ENCODE results near the gene ANKDD1A. TPM values are rescaled to one million over a fixed set of nuclear protein-coding genes. Genes with fewer than 3 reads are reported as not detected.

ANKDD1A gene
- total and polyA plus RNA-seq, 2 experiments from 2014 or later, result 6.7 to 9.3 TPM

- no peak for TF ChIP-seq REST (IDR thresholded peaks at IDR 0.05; ENCODE audit: unreplicated experiment)
Measured at GRCh38 chr15:64990168-64990470, 78.4 kb downstream of the ANKDD1A start (continued).

GRCh38 chr15:64991536-64992135, 79.9 kb downstream of the ANKDD1A start:
- Mint-ChIP-seq H3K36me3 (ENCODE audit: low read depth) (no peaks in the 10 kb centered on the region; the same call in 2 of the 3 replicates), H3K4me1 (peaks cover 8% of the 10 kb centered on the region), H3K27me3 (ENCODE audit: insufficient read depth, low read depth, poor library complexity) (no peaks in the 10 kb centered on the region), H3K4me3 (no peak overlapping the region), H3K27ac (no peak overlapping the region), H3K9me3 (no peaks in the 10 kb centered on the region)
- ATAC-seq (no peak), DNase-seq (ENCODE audit: low spot score) (no peak)
- peaks cover 19% of the 10 kb centered on the region for H3K79me2 ChIP-seq (replicated peaks; ENCODE audit: insufficient read depth)
- no peaks in the 10 kb centered on the region for H3K27me3 ChIP-seq (ENCODE audit: insufficient read depth)
- H4K20me1 ChIP-seq (replicated peaks; ENCODE audit: insufficient read depth), result peaks cover 6% of the 10 kb centered on the region; the same call in 1 of the 2 replicates
- no peaks in the 10 kb centered on the region for H3K36me3 ChIP-seq (ENCODE audit: insufficient read depth)
- no peak overlapping the region for H3K27ac ChIP-seq (ENCODE audit: low read depth)
- H2AFZ ChIP-seq, result no peak overlapping the region
- no peak overlapping the region for H3K4me2 ChIP-seq
- no peak overlapping the region for H3K4me3 ChIP-seq
- no peaks in the 10 kb centered on the region; the same call in 1 of the 2 replicates for H3K4me1 ChIP-seq (ENCODE audit: insufficient read depth)
- H3K9me2 ChIP-seq (ENCODE audit: insufficient read depth), result no peaks in the 10 kb centered on the region
- peaks cover 8% of the 10 kb centered on the region for H3F3A ChIP-seq (replicated peaks; ENCODE audit: low read depth)
- TF ChIP-seq STAT1 (IDR thresholded peaks at IDR 0.05; ENCODE audit: unreplicated experiment) (no peak), ETS1 (IDR thresholded peaks at IDR 0.05) (no peak), CREB1 (CRISPR knock-in tag; IDR thresholded peaks at IDR 0.05; ENCODE audit: low read depth) (no peak), ZNF462 (CRISPR knock-in tag; IDR thresholded peaks at IDR 0.05) (no peak), EZH2 (IDR thresholded peaks at IDR 0.05; ENCODE audit: low read depth, unreplicated experiment) (no peak), EZH2phosphoT487 (IDR thresholded peaks at IDR 0.05; ENCODE audit: unreplicated experiment) (no peak), NANOG (IDR thresholded peaks at IDR 0.05; ENCODE audit: borderline replicate concordance) (no peak), REST (IDR thresholded peaks at IDR 0.05; ENCODE audit: unreplicated experiment) (no peak), ZNF114 (CRISPR knock-in tag; IDR thresholded peaks at IDR 0.05) (no peak), JUNB (IDR thresholded peaks at IDR 0.05; ENCODE audit: unreplicated experiment) (no peak), POLR2AphosphoS5 (IDR thresholded peaks at IDR 0.05; ENCODE audit: low read depth) (no peak)

Data from GM23338 (cell line).